Glomerular visceral epithelial cell (primary cell): ENCODE measurements around the gene RGS10.
"Not testable (repeated sequence)": the region's sequence is repeated elsewhere in the genome, so short reads cannot be mapped to it uniquely, and the experiment has no call there.

Experiments
- DNase-seq: peaks from one replicate; pipeline ENCODE4 v3.0.0-alpha.2; 2016; ENCODE audit errors: extremely low spot score

RGS10 gene

DNA sequence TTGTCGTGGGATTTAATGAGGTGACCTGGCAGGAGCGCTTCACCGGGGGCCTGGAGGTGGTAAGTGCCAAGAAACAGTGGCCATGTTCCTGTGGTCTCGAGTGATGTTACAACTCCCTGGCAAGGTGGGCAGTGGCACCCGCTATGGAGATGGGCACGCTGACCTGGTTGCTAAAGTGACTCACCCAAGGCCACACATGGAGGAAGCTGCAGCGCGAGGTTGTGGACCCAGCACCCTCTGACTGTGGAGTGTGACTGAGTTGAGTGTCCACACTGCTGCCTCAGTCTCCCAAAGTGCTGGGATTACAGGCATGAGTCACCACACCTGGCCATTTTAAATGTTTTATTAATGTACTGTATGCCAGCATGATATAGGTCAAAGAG lies 73.2 kb downstream of the RGS10 start:
- no peak for DNase-seq

DNA sequence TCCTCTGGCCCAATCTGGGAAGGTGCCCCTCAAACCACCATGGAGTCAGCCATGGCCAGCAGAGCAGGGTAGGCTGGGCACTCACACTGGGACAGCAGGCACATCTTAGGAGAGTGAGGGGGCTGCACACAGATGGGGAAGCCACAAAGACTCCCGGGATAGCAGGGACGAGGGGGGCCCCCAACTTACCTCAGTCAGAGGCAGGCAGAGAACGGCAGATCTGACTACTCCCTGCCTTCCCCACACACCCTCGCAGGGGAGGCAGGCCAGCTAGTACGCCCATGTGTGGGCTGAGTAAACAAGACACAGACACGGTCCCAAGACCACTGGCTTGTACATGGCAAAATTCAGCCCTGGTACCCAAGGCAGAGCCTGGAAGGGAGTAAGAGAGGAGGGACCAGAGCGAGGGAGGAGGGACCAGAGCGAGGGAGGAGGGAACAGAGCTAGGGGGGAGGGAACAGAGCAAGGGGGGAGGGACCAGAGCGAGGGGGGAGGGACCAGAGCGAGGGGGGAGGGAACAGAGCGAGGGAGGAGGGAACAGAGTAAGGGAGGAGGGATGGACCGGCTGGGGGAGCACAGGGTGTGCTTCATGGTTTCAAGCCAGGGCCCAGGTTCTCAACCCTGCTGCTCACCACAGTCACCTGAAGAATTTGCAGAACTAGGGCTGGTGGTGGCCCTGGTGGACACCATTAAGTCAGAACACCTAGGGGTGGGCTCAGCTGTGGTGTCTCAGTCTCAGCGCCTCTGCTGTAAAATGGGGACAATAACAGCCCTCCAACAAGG lies 73.8 kb downstream of the RGS10 start:
- DNase-seq = no peak

DNA sequence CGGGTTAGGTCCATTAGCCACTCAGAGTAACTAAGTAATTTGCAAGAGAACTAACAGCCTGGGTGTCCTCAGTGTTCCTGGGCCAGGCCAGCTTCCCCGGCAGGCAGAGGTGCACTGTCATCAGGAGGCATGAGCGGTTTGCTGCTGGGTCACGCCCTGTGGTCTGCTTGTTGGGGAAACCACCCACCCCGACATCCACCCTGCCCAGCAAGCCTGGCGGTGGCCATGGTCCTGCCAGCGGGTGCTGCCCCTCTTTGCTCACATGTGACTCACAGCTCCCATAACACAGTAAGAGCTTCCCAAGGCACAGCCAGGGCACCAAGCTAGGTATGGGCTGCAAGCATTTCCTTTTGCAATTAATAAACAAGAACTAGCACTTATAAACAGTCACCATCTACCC lies 75.9 kb downstream of the RGS10 start:
- peak; percentile 86 for DNase-seq

- DNase-seq = no peak
Observed at GRCh38 chr10:119466076-119466475, 76.4 kb downstream of the RGS10 start.

DNA sequence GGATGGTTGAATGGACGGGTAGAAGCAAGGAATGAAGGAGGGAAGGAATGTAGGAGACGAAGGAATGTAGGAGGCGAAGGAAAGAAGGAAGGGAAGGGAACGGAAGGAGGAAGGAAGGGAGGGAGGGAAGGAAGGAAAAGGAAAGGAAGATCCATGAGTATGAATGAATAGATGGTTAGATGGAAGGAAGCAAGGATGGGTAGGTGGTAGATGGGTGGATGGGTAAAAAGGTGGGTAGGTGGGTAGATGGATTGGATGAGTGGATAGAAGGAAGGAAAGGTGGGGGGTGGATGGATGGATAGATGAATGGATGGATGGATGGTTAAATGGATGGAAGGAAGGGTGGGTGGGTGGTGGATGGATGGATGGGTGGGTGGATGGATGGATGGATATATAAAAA lies 77.4 kb downstream of the RGS10 start:
- no peak for DNase-seq

- not testable (repeated sequence) for DNase-seq
Observed at GRCh38 chr10:119463195-119463594, 79.3 kb downstream of the RGS10 start.

DNA sequence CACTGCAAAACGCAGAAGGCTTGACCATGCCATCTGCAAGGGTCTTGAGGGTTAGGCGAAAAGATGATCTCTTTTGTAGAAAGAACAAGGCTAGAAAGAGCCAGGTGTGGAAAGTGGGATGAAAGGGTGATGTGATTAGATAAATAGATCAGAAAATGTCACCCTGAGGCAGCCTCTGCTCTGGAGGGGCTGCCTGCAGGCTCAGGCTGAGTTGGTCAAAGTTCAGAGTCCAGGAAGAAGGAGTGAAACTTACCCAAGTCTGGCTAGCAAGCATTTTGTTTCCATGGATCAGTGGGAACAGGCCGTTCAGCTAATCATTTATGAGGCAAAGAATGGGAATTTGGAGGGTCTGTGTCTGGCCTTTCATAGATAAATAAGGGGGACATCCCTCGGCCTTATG lies 79.7 kb downstream of the RGS10 start:
- DNase-seq = no peak

GRCh38 chr10:119461923-119462322 lies 80.6 kb downstream of the RGS10 start:
- DNase-seq = no peak

GRCh38 chr10:119461380-119461779 lies 81.1 kb downstream of the RGS10 start:
- DNase-seq = peak; percentile 73

GRCh38 chr10:119460369-119461195 lies 81.9 kb downstream of the RGS10 start:
- DNase-seq = no peak

DNA sequence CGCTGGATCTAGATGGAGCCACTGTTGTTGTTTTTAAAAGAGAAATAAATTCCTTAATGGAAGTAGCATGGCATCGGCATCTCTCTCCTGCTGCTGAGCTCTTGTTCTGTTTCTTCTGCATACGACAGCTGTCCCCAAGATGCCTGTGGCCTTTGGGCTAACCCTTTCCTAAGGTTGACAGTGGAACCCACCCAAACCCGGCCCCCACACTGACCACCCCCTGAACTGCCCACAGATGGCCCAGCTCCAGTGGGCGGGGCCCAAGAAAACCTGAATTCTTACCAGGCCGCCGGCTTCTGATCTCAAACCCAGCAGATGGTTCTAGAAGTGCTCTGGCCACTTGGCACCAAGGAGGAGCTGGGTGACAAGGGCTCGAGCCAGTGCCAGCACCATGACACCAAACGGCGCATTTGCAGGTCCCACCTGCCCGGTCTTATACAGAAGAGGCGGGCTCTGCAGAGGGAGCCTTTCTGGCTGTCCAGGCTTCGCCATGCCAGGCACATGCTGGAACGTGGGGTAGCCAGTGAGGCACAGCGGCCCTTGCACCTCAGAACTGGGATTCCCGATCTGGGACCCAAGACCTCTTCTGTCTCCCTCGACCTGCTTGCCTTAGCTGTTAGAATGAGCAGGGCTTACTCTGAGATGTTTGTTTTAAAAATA lies 82.7 kb downstream of the RGS10 start:
- no peak for DNase-seq

DNA sequence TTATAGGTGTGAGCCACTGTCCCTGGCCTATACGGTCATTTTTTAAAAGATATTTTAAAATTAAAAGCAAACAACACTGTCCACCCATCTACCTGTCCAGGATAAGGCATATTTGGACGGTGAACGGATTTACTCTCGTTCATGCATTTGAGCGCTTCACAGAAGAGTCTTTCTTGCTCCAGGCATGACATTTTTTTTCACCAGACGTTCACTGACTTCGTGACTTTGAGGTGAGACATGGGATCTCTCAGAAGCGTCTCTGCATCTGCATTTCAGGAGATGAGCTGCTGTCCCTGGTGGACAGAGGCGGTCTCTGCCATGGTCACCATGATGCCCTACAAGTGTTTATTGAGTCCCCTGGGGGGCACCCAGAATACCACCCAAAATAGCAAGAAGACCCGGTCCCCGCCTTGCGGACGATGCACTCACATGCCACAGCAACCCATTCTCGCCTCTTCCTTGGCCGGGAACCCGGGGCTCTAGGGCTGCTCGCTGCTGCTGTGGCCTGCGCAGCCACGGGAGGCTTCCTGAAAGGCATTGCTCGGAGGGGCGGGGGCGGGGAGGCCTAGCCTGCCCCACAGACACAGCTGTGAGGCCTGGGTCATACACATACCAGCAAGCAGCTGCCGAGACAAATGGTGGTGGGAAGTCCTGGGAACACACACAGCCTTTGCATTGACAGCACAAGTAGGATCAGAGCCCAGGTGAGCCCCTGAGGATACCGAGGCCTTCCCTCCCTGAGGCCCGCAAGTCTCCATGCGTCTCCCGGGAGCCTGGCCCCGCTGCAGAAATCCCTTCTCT lies 84.4 kb downstream of the RGS10 start:
- DNase-seq = no peak

GRCh38 chr10:119456435-119456810 lies 86.1 kb downstream of the RGS10 start:
- no peak for DNase-seq

DNA sequence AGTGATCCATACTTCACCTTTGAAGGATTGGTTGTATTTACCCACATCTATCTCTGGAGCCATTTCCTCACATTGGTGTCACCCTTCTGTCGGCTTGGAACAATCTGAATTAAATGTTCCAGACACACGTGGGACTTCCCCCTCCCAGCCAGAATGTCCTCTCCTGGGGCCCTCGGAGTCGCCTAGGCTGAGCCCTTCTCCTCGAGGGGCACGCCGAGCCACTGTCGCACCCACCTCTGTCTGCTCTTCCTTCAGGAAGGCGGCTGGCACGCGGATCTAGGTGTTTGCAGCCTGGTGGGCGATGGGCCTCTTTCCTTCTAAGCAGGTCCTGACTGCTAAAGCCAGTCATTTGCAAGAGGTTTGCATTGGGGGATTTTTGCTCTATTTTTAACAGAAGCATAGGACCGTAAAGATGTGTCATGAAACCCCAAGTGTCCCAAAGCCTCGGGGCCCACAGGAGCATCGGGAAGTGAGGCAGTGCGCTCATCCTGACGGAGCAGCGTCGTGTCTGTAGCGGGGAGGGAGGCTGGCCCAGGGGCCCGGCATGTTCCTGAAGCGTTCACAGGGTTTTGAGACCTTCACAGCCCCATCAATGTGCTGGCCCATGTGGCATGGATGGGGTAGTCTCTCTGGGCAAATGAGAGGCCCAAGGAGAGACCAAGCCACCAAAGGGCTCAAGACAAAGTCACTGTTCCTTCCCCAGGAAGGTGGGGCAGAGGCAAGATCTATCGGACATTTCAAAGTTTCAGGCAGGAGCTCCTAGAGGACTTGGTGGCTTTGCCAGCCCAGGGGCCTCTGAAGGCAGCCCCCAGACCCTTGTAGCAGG lies 86.7 kb downstream of the RGS10 start:
- no peak for DNase-seq

DNA sequence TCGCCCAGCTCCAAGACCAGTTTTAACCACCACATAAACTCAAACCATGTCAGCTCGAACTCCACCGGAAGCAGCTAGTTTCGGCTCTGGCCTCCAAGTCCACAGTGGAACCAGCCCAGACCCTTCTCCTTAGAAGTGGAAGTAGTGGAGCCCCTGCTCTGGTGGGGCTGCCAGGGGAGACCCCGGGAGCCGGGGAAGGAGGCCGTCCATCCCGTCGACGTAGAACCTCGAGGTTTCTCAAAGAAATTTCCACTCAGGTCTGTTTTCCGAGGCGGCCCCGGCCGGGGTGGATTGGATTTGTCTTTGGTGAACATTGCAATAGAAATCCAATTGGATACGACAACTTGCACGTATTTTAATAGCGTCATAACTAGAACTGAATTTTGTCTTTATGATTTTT lies 87.5 kb downstream of the RGS10 start:
- DNase-seq = no peak

DNA sequence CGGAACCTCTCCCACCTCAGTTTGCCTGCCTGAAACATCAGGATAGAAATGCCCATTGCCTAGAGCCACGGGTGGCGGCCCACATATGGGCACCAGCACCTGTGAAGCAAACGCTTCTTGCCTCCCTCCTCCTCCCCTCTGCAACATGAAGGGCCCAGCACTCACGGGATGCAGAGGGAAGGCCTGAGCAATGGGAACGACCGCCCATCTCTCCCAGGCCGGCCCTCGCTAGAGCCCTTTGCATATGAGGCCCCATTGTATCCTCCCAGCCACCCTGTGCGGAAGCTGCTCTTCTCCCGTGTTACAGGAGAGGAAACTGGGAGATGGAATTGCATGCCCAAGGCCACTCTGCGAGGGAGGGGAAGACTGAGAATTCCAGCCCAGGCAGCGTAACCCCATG lies 88.2 kb downstream of the RGS10 start:
- DNase-seq = no peak

- no peak for DNase-seq
Observed at GRCh38 chr10:119453313-119453712, 89.2 kb downstream of the RGS10 start.

GRCh38 chr10:119452396-119452795 lies 90.1 kb downstream of the RGS10 start:
- no peak for DNase-seq

GRCh38 chr10:119451300-119451896 lies 91.1 kb downstream of the RGS10 start:
- DNase-seq = no peak

- peak; percentile 38 for DNase-seq
Observed at GRCh38 chr10:119450606-119451299, 91.8 kb downstream of the RGS10 start.
